Measurements from ENCODE around the gene UBE2O.

- TF ChIP-seq, protein P1, sequence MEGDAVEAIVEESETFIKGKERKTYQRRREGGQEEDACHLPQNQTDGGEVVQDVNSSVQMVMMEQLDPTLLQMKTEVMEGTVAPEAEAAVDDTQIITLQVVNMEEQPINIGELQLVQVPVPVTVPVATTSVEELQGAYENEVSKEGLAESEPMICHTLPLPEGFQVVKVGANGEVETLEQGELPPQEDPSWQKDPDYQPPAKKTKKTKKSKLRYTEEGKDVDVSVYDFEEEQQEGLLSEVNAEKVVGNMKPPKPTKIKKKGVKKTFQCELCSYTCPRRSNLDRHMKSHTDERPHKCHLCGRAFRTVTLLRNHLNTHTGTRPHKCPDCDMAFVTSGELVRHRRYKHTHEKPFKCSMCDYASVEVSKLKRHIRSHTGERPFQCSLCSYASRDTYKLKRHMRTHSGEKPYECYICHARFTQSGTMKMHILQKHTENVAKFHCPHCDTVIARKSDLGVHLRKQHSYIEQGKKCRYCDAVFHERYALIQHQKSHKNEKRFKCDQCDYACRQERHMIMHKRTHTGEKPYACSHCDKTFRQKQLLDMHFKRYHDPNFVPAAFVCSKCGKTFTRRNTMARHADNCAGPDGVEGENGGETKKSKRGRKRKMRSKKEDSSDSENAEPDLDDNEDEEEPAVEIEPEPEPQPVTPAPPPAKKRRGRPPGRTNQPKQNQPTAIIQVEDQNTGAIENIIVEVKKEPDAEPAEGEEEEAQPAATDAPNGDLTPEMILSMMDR (IDR thresholded peaks at IDR 0.05; ENCODE audit: insufficient read depth, low read length), result no peak
- TF ChIP-seq, protein P2, sequence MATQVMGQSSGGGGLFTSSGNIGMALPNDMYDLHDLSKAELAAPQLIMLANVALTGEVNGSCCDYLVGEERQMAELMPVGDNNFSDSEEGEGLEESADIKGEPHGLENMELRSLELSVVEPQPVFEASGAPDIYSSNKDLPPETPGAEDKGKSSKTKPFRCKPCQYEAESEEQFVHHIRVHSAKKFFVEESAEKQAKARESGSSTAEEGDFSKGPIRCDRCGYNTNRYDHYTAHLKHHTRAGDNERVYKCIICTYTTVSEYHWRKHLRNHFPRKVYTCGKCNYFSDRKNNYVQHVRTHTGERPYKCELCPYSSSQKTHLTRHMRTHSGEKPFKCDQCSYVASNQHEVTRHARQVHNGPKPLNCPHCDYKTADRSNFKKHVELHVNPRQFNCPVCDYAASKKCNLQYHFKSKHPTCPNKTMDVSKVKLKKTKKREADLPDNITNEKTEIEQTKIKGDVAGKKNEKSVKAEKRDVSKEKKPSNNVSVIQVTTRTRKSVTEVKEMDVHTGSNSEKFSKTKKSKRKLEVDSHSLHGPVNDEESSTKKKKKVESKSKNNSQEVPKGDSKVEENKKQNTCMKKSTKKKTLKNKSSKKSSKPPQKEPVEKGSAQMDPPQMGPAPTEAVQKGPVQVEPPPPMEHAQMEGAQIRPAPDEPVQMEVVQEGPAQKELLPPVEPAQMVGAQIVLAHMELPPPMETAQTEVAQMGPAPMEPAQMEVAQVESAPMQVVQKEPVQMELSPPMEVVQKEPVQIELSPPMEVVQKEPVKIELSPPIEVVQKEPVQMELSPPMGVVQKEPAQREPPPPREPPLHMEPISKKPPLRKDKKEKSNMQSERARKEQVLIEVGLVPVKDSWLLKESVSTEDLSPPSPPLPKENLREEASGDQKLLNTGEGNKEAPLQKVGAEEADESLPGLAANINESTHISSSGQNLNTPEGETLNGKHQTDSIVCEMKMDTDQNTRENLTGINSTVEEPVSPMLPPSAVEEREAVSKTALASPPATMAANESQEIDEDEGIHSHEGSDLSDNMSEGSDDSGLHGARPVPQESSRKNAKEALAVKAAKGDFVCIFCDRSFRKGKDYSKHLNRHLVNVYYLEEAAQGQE (IDR thresholded peaks at IDR 0.05; ENCODE audit: insufficient replicate concordance, low read depth), result no peak
- TF ChIP-seq POLR2AphosphoS5 (IDR thresholded peaks at IDR 0.05; ENCODE audit: low read depth) (no peak), SPI1 (IDR thresholded peaks at IDR 0.05; ENCODE audit: borderline replicate concordance, low read depth) (no peak), GABPA (IDR thresholded peaks at IDR 0.05; ENCODE audit: low read depth) (no peak)
Observed at GRCh38 chr17:76487451-76488192, 34.7 kb upstream of the UBE2O start.

All from HL-60 (cell line).